Parietal lobe (tissue), 2 donors: ENCODE measurements around the gene SPTAN1. TPM values are rescaled to one million over a fixed set of nuclear protein-coding genes. Genes with fewer than 3 reads are reported as not detected.

Experiments used
- small RNA-seq: library from RNA; depleted of rRNA; stranded (forward); fragments of <200 nt; gene quantifications from one replicate; pipeline ENCODE3, GENCODE V24; 2014; ENCODE audit warnings: low replicate concordance
- total RNA-seq: library from RNA; depleted of rRNA; stranded (reverse); fragments of >200 nt; gene quantifications from one replicate; pipeline ENCODE4 v1.2.3, GENCODE V29; 2014

SPTAN1 gene
- 1,743 TPM for total RNA-seq

GRCh38 chr9:128552153-128552743, at the start of gene SPTAN1:
SPTAN1 (plus strand) TSS chr9:128552587; CDS start chr9:128566741, 14,154 bp downstream.

DNA sequence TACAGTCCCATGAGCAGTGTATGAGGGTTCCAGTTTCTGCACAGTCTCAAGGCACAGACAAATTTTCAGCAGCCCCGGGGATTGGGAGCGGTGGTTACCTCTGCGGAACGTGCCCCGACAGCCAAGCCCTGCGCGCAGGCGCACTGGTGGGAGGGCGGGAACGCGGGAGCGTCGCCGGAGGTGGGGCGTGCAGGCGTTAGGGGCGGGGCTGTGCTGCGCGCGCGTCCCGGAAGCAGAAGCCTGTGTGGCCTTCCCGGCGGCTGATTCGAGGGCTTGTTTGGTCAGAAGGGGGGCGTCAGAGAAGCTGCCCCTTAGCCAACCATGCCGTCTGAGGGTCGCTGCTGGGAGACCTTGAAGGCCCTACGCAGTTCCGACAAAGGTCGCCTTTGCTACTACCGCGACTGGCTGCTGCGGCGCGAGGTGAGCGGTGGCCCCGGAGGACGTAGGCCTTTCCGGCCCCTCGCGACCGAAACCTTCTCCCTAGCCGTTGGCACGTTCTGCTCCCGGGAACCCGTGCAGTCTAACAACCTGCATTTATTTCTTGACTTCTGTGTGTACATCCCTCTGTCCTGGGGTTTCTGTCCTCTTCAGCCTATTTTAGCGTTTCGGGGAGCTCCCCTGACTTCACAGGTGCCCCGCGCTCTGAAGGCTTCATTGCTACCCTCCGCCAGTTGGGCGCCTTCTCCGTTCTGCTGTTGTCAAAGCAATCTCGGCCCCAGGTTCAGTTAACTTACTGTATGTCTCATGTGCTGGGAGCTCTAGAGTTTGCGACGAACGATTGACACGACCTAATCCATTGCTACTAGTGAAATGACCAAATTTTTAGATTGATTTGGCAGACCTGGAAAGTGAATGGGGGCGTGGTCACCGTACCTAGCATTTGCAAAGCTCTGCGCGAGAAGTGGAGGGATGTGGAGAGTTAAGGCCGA, 47.6 kb upstream of the SPTAN1 start, which contains the start of gene GLE1:
TSS of gene GLE1 (plus strand) at position 235 of the 929 bp plus-strand sequence. CDS start at position 322, 87 bp downstream.

GRCh38 chr9:128656416-128657343, 104.3 kb downstream of the SPTAN1 start, which contains the start of gene DYNC2I2:
DYNC2I2 (minus strand) TSS chr9:128656847; CDS start chr9:128656726, 121 bp downstream.

Small RNA genes within 50 kb of the gene (small RNA-seq; reads per million reads assigned to genes)
- not detected for gene RNU7-171P

Other genes with a start within 250 kb of the SPTAN1 start
- gene TRUB2, start 230.1 kb upstream of the SPTAN1 start, total RNA-seq: 18.8 TPM
- gene COQ4, start 229.7 kb upstream of the SPTAN1 start, total RNA-seq: 43.5 TPM
- gene SLC27A4, start 212.1 kb upstream of the SPTAN1 start, total RNA-seq: 24.7 TPM
- 16.0 TPM for gene URM1, start 181.2 kb upstream of the SPTAN1 start, total RNA-seq
- 27.2 TPM for gene CERCAM, start 131.7 kb upstream of the SPTAN1 start, total RNA-seq
- gene ODF2, start 96.6 kb upstream of the SPTAN1 start, total RNA-seq: 30.4 TPM
- gene GLE1, start 47.9 kb upstream of the SPTAN1 start, total RNA-seq: 23.8 TPM
- gene DYNC2I2, start 104.3 kb downstream of the SPTAN1 start, total RNA-seq: 31.3 TPM
- 408 TPM for gene SET, start 136.6 kb downstream of the SPTAN1 start, total RNA-seq
- 1.6 TPM for gene PKN3, start 149.9 kb downstream of the SPTAN1 start, total RNA-seq
- gene ZDHHC12, start 171.5 kb downstream of the SPTAN1 start, total RNA-seq: 3.1 TPM
- gene ZER1, start 219.3 kb downstream of the SPTAN1 start, total RNA-seq: 39.1 TPM
- gene TBC1D13, start 234.7 kb downstream of the SPTAN1 start, total RNA-seq: 11.3 TPM